ENCODE measurements around the gene GUF1.
A peak's percentile ranks its signal among the peaks of the same experiment; 100 is the strongest.
"Not testable (repeated sequence)": the region's sequence is repeated elsewhere in the genome, so short reads cannot be mapped to it uniquely, and the experiment has no call there.

GUF1 gene

GRCh38 chr4:44720371-44720770 lies 42.2 kb downstream of the GUF1 start:
- TF ChIP-seq ELF4 (IDR thresholded peaks at IDR 0.05) (no peak), BHLHE40 (IDR thresholded peaks at IDR 0.05; ENCODE audit: borderline replicate concordance) (no peak), L3MBTL2 (conservative IDR thresholded peaks at IDR 0.05) (no peak), SP1 (IDR thresholded peaks at IDR 0.05) (no peak), FOXA1 (IDR thresholded peaks at IDR 0.05) (no peak), TARDBP (IDR thresholded peaks at IDR 0.05) (no peak), NFRKB (IDR thresholded peaks at IDR 0.05) (no peak), PKNOX1 (IDR thresholded peaks at IDR 0.05) (no peak), ARNT (IDR thresholded peaks at IDR 0.05) (no peak), CTBP1 (IDR thresholded peaks at IDR 0.05; ENCODE audit: borderline replicate concordance) (no peak), LEF1 (IDR thresholded peaks at IDR 0.05; ENCODE audit: borderline replicate concordance) (no peak), SUZ12 (IDR thresholded peaks at IDR 0.05) (no peak), FOXK2 (IDR thresholded peaks at IDR 0.05) (no peak), FOXM1 (IDR thresholded peaks at IDR 0.05; ENCODE audit: borderline replicate concordance) (no peak), HDGF (IDR thresholded peaks at IDR 0.05; ENCODE audit: borderline replicate concordance) (no peak), ZNF384 (IDR thresholded peaks at IDR 0.05) (no peak)
- ChIA-PET CTCF (no interaction called here), POLR2A (no interaction called here)
- no peak for DNase-seq (ENCODE audit: extremely low spot score)

GRCh38 chr4:44722001-44722400 lies 43.8 kb downstream of the GUF1 start:
- no peak for DNase-seq (ENCODE audit: extremely low spot score)
- POLR2A ChIA-PET: no interaction called here
- CTCF ChIA-PET: no interaction called here
- TF ChIP-seq FOXA1 (IDR thresholded peaks at IDR 0.05) (no peak), PKNOX1 (IDR thresholded peaks at IDR 0.05) (no peak)

DNA sequence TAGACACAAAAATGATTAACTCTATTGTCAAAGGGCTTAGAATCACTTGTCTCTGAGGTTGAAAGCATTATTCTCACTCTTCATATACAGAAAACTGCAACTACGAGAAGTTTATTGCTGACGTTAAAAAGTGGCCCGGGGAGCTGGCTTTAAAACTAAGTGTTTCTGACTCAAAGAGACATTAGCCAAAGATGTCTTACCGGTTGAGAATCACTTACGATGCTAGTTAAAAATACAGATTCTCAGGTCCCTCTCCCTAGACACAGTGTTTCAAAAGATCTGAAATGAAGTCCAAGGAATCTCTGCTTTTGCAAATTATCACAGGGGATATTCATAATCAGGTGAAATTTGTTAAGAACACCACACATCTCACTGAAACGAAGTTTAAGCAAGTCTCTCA lies 46.9 kb downstream of the GUF1 start:
- DNase-seq (ENCODE audit: extremely low spot score): no peak
- CTCF ChIA-PET: interaction anchor here (0.8 kb wide), 1 partner anchor 9 kb away, joined by 4 read pairs; no protein-coding TSS in a partner anchor
- POLR2A ChIA-PET: interaction anchor here (1.1 to 2.4 kb wide), 2 partner anchors 47 kb away, joined by 4 to 9 read pairs; partner anchors contain the start of gene GUF1
- TF ChIP-seq ARNT (IDR thresholded peaks at IDR 0.05) (no peak), TARDBP (IDR thresholded peaks at IDR 0.05) (no peak), FOXK2 (IDR thresholded peaks at IDR 0.05) (no peak), FOXM1 (IDR thresholded peaks at IDR 0.05; ENCODE audit: borderline replicate concordance) (no peak), ZNF384 (IDR thresholded peaks at IDR 0.05) (no peak), SP1 (IDR thresholded peaks at IDR 0.05) (no peak), L3MBTL2 (conservative IDR thresholded peaks at IDR 0.05) (no peak), SUZ12 (IDR thresholded peaks at IDR 0.05) (no peak), NFRKB (IDR thresholded peaks at IDR 0.05) (no peak), HDGF (IDR thresholded peaks at IDR 0.05; ENCODE audit: borderline replicate concordance) (no peak), BHLHE40 (IDR thresholded peaks at IDR 0.05; ENCODE audit: borderline replicate concordance) (no peak), FOXA1 (IDR thresholded peaks at IDR 0.05) (no peak), LEF1 (IDR thresholded peaks at IDR 0.05; ENCODE audit: borderline replicate concordance) (no peak), ELF4 (IDR thresholded peaks at IDR 0.05) (no peak), PKNOX1 (IDR thresholded peaks at IDR 0.05) (no peak), CTBP1 (IDR thresholded peaks at IDR 0.05; ENCODE audit: borderline replicate concordance) (no peak)

DNA sequence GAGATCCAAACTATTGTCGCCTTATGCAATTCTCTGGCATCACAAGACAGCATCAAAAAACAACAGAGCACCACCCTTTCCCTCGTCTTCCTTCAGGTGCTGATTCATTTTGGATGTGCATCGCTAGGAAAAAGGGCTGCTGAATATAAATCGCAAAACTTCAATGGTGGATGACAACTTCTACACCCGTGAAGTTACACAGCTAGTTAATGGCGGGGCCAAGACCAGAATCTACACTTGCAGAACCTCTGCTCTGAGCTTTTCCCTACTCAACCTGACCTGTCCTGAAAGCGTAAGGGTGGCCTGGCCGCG lies 47.5 kb downstream of the GUF1 start:
- CTCF ChIA-PET: interaction anchor here (0.8 kb wide), 1 partner anchor 9 kb away, joined by 4 read pairs; no protein-coding TSS in a partner anchor
- DNase-seq (ENCODE audit: extremely low spot score): no peak
- POLR2A ChIA-PET: interaction anchor here (2.4 kb wide), 1 partner anchor 47 kb away, joined by 9 read pairs; the partner anchor contains the start of gene GUF1
- no peak for TF ChIP-seq FOXM1 (IDR thresholded peaks at IDR 0.05; ENCODE audit: borderline replicate concordance)
- no peak for TF ChIP-seq FOXK2 (IDR thresholded peaks at IDR 0.05)
- no peak for TF ChIP-seq NFRKB (IDR thresholded peaks at IDR 0.05)
- no peak for TF ChIP-seq ELF4 (IDR thresholded peaks at IDR 0.05)
- TF ChIP-seq CTBP1 (IDR thresholded peaks at IDR 0.05; ENCODE audit: borderline replicate concordance): no peak
- TF ChIP-seq L3MBTL2 (conservative IDR thresholded peaks at IDR 0.05): no peak
- no peak for TF ChIP-seq LEF1 (IDR thresholded peaks at IDR 0.05; ENCODE audit: borderline replicate concordance)
- no peak for TF ChIP-seq SUZ12 (IDR thresholded peaks at IDR 0.05)

DNA sequence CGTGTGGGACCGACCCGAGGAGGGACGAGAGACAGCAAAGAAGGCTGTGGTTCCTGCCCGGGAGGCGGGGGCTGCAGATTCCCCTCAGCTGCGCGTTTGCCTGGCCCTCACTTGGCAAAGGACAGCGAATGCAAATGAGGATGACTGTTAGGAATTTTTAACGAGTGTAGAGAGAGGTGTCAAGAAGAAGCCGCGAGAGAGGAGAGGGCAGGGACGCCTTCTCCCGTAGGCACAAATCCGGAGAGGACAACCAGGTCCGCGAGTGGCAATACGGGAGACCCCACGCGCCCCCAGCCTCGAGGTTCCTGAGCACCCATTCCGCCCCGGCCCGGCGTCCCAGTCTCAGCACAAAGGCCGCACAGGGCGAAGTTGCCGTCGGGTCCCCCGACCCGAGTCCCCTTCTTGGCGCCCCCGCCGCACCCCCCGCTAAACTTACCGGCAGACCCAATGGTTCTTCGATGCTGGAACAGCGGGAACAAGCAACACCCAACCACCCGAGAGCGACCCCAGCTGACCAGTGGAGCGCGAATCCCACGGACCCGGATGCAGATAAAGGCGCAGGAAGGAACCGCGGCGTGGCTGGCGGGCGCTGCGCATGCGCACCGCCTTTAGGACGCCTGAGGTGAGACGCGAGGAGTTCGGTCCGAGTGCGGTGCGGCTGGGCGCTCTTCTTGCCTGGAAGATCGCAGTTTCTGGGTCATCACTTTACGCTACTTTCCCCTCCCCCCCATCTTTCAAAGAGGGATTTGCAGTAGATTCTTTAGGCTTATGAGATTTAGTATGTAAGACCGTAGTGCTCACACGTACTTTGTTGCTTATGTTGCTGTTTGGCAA lies 48.0 kb downstream of the GUF1 start, which contains the start of gene GNPDA2:
Gene GNPDA2, minus strand, starts transcription at position 519 of the 834 bp plus-strand sequence. CDS start 4,349 bp downstream, outside the sequence.
- POLR2A ChIA-PET: interaction anchor here (2.4 kb wide), 1 partner anchor 48 kb away, joined by 9 read pairs; the partner anchor contains the start of gene GUF1
- DNase-seq (ENCODE audit: extremely low spot score): peak; percentile 74
- CTCF ChIA-PET: no interaction called here
- TF ChIP-seq TARDBP (IDR thresholded peaks at IDR 0.05) (no peak), FOXM1 (IDR thresholded peaks at IDR 0.05; ENCODE audit: borderline replicate concordance) (no peak), ARNT (IDR thresholded peaks at IDR 0.05) (no peak), FOXA1 (IDR thresholded peaks at IDR 0.05) (no peak), L3MBTL2 (conservative IDR thresholded peaks at IDR 0.05) (peak; percentile 97)

DNA sequence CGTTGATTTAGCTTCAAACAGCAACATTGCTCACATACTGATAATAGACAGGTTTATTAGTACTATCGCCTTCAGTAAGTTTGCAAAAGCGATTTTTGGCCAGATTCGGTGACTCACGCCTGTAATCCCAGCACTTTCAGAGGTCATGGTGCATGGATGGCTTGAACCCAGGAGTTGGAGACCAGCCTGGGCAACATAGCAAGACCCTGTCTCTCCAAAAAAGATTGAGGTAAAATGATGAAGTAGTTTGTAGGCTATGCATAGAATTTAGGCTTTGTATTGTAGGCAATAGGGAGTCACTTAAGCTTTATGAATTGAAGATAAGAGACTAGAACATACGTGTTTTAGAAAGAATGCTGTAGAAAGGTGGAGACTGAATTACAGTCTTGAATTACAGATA lies 49.3 kb downstream of the GUF1 start:
- CTCF ChIA-PET: no interaction called here
- POLR2A ChIA-PET: interaction anchor here (2.4 kb wide), 1 partner anchor 49 kb away, joined by 9 read pairs; the partner anchor contains the start of gene GUF1
- TF ChIP-seq TARDBP (IDR thresholded peaks at IDR 0.05) (no peak), HDGF (IDR thresholded peaks at IDR 0.05; ENCODE audit: borderline replicate concordance) (no peak), ZNF384 (IDR thresholded peaks at IDR 0.05) (no peak), PKNOX1 (IDR thresholded peaks at IDR 0.05) (no peak), ARNT (IDR thresholded peaks at IDR 0.05) (no peak), FOXK2 (IDR thresholded peaks at IDR 0.05) (no peak)
- no peak for DNase-seq (ENCODE audit: extremely low spot score)

DNA sequence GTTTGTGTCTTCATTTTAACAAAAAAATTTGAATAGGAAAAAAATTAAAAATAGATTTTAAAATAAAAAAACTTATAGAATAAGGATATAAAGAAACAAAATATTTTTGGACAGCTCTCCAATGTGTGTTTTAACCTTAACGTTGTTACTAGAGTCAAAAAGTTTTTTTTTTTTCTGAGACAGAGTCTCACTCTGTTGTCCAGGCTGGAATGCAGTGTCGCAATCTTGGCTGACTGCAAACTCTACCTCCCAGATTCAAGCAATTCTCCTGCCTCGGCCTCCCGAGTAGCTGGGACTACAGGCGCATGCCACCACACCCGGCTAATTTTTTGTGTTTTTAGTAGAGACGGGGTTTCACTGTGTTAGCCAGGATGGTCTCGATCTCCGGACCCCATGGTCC lies 50.5 kb downstream of the GUF1 start:
- CTCF ChIA-PET; DNase-seq (ENCODE audit: extremely low spot score); POLR2A ChIA-PET: not testable (repeated sequence)

Measured in HEK293T (cell line).